H1 (cell line): ENCODE results near the gene ZNF575. TPM values are rescaled to one million over a fixed set of nuclear protein-coding genes. Genes with fewer than 3 reads are reported as not detected.
A peak's percentile ranks its signal among the peaks of the same experiment; 100 is the strongest.

Experiments
- BCL11A ChIP-seq, 2 experiments: IDR thresholded peaks; one replicate each; pipeline ENCODE4 v1.6.1; 2011; ENCODE audit warnings: low read depth in 2 of 2, low read length in 2 of 2, mild to moderate bottlenecking in 2 of 2
- BRCA1 ChIP-seq: IDR thresholded peaks from 2 replicates; pipeline ENCODE4 v1.6.1; 2012; ENCODE audit warnings: low read depth, low read length, improper control_type of control experiment
- CEBPB ChIP-seq: IDR thresholded peaks from 2 replicates; pipeline ENCODE4 v1.6.1; 2012; ENCODE audit warnings: low read depth, low read length
- EGR1 ChIP-seq: IDR thresholded peaks from 2 replicates; pipeline ENCODE4 v1.6.1; 2011; ENCODE audit warnings: low read depth, low read length, borderline replicate concordance
- GABPA ChIP-seq: IDR thresholded peaks from 2 replicates; pipeline ENCODE4 v1.6.1; 2011; ENCODE audit warnings: mild to moderate bottlenecking, low read length, moderate library complexity, borderline replicate concordance; ENCODE audit not compliant: insufficient read depth
- GTF2F1 ChIP-seq: IDR thresholded peaks from 2 replicates; pipeline ENCODE4 v1.6.1; 2012; ENCODE audit warnings: low read depth, low read length, improper control_type of control experiment, borderline replicate concordance
- HDAC6 ChIP-seq: IDR thresholded peaks from one replicate; pipeline ENCODE4 v1.7.1; 2012; ENCODE audit warnings: low read depth, mild to moderate bottlenecking, inconsistent platforms, low read length, moderate library complexity
- JUN ChIP-seq: IDR thresholded peaks from 2 replicates; pipeline ENCODE4 v1.6.1; 2011; ENCODE audit warnings: low read depth, mild to moderate bottlenecking, improper control_type of control experiment, low read length
- JUND ChIP-seq: IDR thresholded peaks from 2 replicates; pipeline ENCODE4 v1.6.1; 2011; ENCODE audit warnings: mild to moderate bottlenecking, improper control_type of control experiment, low read length
- KDM1A ChIP-seq: fragments of 200-600, 300-600 bp; sonication (generic); IDR thresholded peaks from 2 replicates; pipeline ENCODE4 v1.7.1; 2016; ENCODE audit warnings: mild to moderate bottlenecking, low read length, borderline replicate concordance
- NRF1 ChIP-seq: IDR thresholded peaks from 2 replicates; pipeline ENCODE4 v1.6.1; 2011; ENCODE audit warnings: mild to moderate bottlenecking, low read depth, low read length, improper control_type of control experiment
- POU5F1 ChIP-seq: IDR thresholded peaks from 2 replicates; pipeline ENCODE4 v1.6.1; 2011; ENCODE audit warnings: low read depth, mild to moderate bottlenecking, low read length, moderate library complexity
- RAD21 ChIP-seq, 2 experiments: IDR thresholded peaks in 1 of 2; conservative IDR thresholded peaks in 1 of 2; 2 replicates each; pipeline ENCODE4 v1.6.1; 2011; ENCODE audit warnings: low read depth in 2 of 2, low read length in 2 of 2, improper control_type of control experiment in 1 of 2, inconsistent platforms in 1 of 2, mild to moderate bottlenecking in 1 of 2, moderate library complexity in 1 of 2
- RXRA ChIP-seq: IDR thresholded peaks from 2 replicates; pipeline ENCODE4 v1.6.1; 2011; ENCODE audit warnings: low read depth, mild to moderate bottlenecking, low read length, moderate library complexity; ENCODE audit not compliant: insufficient read depth
- SIRT6 ChIP-seq: IDR thresholded peaks from one replicate; pipeline ENCODE4 v1.7.1; 2012; ENCODE audit warnings: low read length, inconsistent platforms
- SP1 ChIP-seq: IDR thresholded peaks from 2 replicates; pipeline ENCODE4 v1.6.1; 2011; ENCODE audit warnings: low read depth, low read length
- SP4 ChIP-seq: IDR thresholded peaks from 2 replicates; pipeline ENCODE4 v1.6.1; 2012; ENCODE audit warnings: low read length, inconsistent platforms
- polyA plus RNA-seq, 7 experiments: library from polyadenylated mRNA; depleted of rRNA in 3 of 7; stranded (reverse) in 5 of 7; unstranded in 2 of 7; fragments of >200 nt in 5 of 7; fragments of 200-250 nt in 2 of 7; gene quantifications; 1 replicate in 5 of 7; 2 replicates in 1 of 7; 4 replicates in 1 of 7; pipeline versions ENCODE4 v1.2.1 to v1.2.3, GENCODE V29; 2011 to 2013; ENCODE audit warnings: missing spikeins in 2 of 7, mixed read lengths in 2 of 7
- total RNA-seq: library from RNA; stranded (reverse); fragmentation: NEBNext Ultra II Directional; extraction: Animal tissue kit (Norgen Biotek cat#: 25700); gene quantifications from 2 replicates; pipeline ENCODE4 v1.2.1, GENCODE V29; 2021
- TF ChIP-seq, protein P1 (sequence below), 3 experiments: IDR thresholded peaks; 1 replicate in 2 of 3; 2 replicates in 1 of 3; pipeline versions ENCODE4 v1.5.1 to v1.6.1; 2011; ENCODE audit warnings: low read length in 3 of 3, mild to moderate bottlenecking in 3 of 3, inconsistent platforms in 2 of 3, low read depth in 1 of 3, moderate library complexity in 1 of 3; ENCODE audit not compliant: insufficient read depth in 1 of 3; ENCODE audit errors: control extremely low read depth in 1 of 3
- TF ChIP-seq, protein P2 (sequence below): IDR thresholded peaks from 2 replicates; pipeline ENCODE4 v1.6.1; 2012; ENCODE audit warnings: inconsistent platforms
- TF ChIP-seq, protein P3 (sequence below): IDR thresholded peaks from 2 replicates; pipeline ENCODE4 v1.6.1; 2012; ENCODE audit warnings: inconsistent platforms

Gene ZNF575
- total and polyA plus RNA-seq, 2 of the 8 experiments (the other 6 are each of a cell fraction or from before 2014, with no cell fraction given): 0.05 TPM; not detected in 1

DNA sequence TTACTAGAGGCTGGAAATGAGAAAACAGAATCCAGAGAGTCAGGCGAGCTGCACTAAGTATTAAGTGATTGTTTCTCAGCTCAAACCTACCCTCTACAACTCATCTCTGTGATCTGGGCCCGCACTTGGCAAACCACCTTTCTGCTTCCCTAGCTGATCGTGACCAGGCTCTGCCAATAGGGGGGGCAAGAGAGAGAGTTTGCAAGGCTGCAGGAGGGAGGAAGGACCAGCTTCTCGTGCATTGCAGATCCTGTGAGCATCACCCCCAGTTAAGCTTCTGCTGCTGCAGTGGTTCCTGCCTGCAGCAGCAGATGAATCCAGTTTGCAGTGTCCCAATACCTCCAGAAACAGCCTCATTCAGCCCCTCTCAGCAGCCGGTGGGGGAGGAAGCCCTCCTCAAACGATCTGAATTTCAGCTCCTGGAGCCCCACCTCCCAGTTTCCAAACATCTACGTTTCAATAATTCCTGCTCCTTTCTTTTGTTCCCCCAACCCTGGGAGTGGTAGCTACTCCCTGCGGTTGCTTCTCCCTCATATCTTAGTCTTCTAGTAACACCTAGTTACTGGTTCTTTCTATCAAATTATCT lies 22.3 kb downstream of the ZNF575 start (continued):
- no peak for TF ChIP-seq NRF1
- TF ChIP-seq, protein P1, sequence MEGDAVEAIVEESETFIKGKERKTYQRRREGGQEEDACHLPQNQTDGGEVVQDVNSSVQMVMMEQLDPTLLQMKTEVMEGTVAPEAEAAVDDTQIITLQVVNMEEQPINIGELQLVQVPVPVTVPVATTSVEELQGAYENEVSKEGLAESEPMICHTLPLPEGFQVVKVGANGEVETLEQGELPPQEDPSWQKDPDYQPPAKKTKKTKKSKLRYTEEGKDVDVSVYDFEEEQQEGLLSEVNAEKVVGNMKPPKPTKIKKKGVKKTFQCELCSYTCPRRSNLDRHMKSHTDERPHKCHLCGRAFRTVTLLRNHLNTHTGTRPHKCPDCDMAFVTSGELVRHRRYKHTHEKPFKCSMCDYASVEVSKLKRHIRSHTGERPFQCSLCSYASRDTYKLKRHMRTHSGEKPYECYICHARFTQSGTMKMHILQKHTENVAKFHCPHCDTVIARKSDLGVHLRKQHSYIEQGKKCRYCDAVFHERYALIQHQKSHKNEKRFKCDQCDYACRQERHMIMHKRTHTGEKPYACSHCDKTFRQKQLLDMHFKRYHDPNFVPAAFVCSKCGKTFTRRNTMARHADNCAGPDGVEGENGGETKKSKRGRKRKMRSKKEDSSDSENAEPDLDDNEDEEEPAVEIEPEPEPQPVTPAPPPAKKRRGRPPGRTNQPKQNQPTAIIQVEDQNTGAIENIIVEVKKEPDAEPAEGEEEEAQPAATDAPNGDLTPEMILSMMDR (IDR thresholded peaks at IDR 0.05; ENCODE audit: control extremely low read depth in 1 of 3, insufficient read depth in 1 of 3, low read depth in 1 of 3, low read length in 3 of 3): peak; percentile 85 to 98 (median 93)
- TF ChIP-seq SIRT6: no peak
- TF ChIP-seq, protein P2, sequence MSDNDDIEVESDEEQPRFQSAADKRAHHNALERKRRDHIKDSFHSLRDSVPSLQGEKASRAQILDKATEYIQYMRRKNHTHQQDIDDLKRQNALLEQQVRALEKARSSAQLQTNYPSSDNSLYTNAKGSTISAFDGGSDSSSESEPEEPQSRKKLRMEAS: no peak
- TF ChIP-seq, protein P3, sequence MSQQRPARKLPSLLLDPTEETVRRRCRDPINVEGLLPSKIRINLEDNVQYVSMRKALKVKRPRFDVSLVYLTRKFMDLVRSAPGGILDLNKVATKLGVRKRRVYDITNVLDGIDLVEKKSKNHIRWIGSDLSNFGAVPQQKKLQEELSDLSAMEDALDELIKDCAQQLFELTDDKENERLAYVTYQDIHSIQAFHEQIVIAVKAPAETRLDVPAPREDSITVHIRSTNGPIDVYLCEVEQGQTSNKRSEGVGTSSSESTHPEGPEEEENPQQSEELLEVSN: no peak
- no peak for TF ChIP-seq GTF2F1
- TF ChIP-seq CEBPB: no peak
- TF ChIP-seq JUND: no peak
- TF ChIP-seq KDM1A: no peak
- TF ChIP-seq GABPA: no peak
- TF ChIP-seq BRCA1: no peak
- TF ChIP-seq RXRA: no peak
- TF ChIP-seq JUN: no peak
- no peak for TF ChIP-seq HDAC6
- TF ChIP-seq RAD21 (IDR thresholded peaks at IDR 0.05 in 1 of 2, conservative IDR thresholded peaks at IDR 0.05 in 1 of 2; ENCODE audit: low read depth in 2 of 2, low read length in 2 of 2): peak; percentile 68 to 81
- no peak for TF ChIP-seq POU5F1
- TF ChIP-seq SP4: no peak
- TF ChIP-seq SP1: no peak
- no peak for TF ChIP-seq BCL11A (IDR thresholded peaks at IDR 0.05; ENCODE audit: low read depth in 2 of 2, low read length in 2 of 2)
- no peak for TF ChIP-seq EGR1
